GM10248 (cell line): ENCODE results near the gene KIF3C.
"Not testable (repeated sequence)": the region's sequence is repeated elsewhere in the genome, so short reads cannot be mapped to it uniquely, and the experiment has no call there.

ENCODE experiments used
- CTCF ChIA-PET: fragments of 300-600 bp; sonication (Branson Sonifier 250); formaldehyde crosslinking; extraction: SDS; loops from one replicate; lab custom pipeline; 2021; ENCODE audit warnings: antibody characterized with exemption; lab: Yijun Ruan, JAX
- POLR2A ChIA-PET: fragments of 350-650 bp; sonication (Branson Sonifier 250); formaldehyde crosslinking; extraction: SDS; loops from one replicate; lab custom pipeline; 2020; ENCODE audit warnings: antibody characterized with exemption; lab: Yijun Ruan, JAX
- DNase-seq: peaks from one replicate; pipeline ENCODE4 v3.0.0; 2012; ENCODE audit errors: extremely low spot score
- TF ChIP-seq, protein P1 (sequence below): IDR thresholded peaks from 2 replicates; pipeline ENCODE4 v1.5.1; 2012; ENCODE audit warnings: mild to moderate bottlenecking, low read depth; ENCODE audit errors: extremely low read depth, missing control alignments, control extremely low read depth

Gene KIF3C

DNA sequence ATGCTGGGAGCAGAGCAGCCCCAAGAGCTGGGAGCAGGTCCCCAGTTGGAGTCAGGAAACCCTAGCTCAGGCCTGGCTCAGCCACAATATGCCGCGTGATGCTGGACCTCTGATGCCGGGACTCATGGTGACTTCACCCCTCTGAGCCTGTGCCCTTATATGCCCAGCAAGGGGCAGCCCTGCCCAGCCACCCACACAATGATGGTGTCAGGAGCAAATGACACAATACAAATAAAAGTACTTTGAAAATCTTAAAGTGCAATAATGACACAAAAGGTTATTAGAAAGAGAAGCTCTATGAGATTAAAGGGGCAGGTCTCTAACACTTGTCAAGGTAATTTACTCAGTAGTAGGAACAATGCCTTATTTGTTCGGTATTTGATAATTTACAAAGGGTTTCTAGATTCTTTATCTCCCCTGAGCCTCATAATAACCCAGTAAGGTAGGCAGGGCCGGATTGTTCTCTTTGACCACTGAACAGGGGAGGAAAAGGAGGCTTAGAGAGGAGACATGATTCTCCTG lies 18.3 kb upstream of the KIF3C start:
- ChIA-PET POLR2A (interaction anchor here (0.6 to 0.7 kb wide), 2 partner anchors 8 to 18 kb away, joined by 3 to 11 read pairs; partner anchors contain the start of gene KIF3C), CTCF (interaction anchor here (1.2 to 2.4 kb wide), 7 partner anchors 9 to 144 kb away, joined by 3 to 7 read pairs (median 4); no protein-coding TSS in a partner anchor)
- no peak for DNase-seq
- TF ChIP-seq, protein P1, sequence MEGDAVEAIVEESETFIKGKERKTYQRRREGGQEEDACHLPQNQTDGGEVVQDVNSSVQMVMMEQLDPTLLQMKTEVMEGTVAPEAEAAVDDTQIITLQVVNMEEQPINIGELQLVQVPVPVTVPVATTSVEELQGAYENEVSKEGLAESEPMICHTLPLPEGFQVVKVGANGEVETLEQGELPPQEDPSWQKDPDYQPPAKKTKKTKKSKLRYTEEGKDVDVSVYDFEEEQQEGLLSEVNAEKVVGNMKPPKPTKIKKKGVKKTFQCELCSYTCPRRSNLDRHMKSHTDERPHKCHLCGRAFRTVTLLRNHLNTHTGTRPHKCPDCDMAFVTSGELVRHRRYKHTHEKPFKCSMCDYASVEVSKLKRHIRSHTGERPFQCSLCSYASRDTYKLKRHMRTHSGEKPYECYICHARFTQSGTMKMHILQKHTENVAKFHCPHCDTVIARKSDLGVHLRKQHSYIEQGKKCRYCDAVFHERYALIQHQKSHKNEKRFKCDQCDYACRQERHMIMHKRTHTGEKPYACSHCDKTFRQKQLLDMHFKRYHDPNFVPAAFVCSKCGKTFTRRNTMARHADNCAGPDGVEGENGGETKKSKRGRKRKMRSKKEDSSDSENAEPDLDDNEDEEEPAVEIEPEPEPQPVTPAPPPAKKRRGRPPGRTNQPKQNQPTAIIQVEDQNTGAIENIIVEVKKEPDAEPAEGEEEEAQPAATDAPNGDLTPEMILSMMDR = no peak

DNA sequence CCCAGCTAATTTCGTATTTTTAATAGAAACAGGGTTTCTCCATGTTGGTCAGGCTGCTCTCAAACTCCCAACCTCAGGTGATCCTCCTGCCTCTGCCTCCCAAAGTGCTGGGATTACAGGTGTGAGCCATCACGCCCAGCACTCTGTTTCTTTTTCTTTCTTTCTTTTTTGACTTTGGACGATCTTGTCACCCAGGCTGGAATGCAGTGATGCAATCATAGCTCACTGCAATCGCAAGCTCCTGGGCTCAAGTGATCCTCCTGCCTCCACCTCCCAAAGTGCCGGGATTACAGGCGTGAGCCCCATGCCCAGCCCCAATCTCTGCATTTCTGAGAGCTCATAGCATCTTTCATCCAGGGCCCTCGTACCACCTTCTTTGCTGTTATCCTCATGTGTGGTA lies 17.1 kb upstream of the KIF3C start:
- CTCF ChIA-PET = interaction anchor here (1.0 to 2.4 kb wide), 6 partner anchors 8 to 145 kb away, joined by 3 to 7 read pairs (median 4); partner anchors contain the start of gene RAB10
- POLR2A ChIA-PET, DNase-seq: not testable (repeated sequence)

DNA sequence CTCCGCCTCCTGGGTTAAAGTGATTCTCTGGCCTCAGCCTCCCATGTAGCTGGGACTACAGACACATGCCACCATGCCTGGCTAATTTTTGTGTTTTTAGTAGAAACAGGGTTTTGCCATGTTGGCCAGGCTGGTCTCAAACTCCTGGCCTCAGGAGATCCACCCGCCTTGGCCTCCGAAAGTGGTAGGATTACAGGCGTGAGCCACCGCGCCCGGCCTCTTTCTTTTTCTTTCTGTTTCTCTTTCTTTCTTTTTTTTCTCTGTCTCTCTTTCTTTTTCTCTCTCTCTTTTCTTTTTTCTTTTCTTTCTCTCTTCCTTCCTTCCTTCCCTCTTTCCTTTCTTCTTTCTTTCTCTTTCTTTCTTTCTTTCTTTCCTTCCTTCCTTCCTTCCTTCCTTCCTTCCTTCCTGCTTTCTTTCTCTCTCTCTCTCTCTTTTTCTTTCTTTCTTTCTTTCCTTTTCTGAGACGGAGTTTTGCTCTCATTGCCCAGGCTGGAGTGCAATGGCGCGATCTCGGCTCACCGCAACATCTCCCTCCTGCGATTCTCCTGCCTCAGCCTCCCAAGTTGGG lies 16.6 kb upstream of the KIF3C start:
- CTCF ChIA-PET = interaction anchor here (1.0 to 2.4 kb wide), 5 partner anchors 7 to 145 kb away, joined by 3 to 7 read pairs (median 4); partner anchors contain the start of gene RAB10
- DNase-seq, POLR2A ChIA-PET: not testable (repeated sequence)

DNA sequence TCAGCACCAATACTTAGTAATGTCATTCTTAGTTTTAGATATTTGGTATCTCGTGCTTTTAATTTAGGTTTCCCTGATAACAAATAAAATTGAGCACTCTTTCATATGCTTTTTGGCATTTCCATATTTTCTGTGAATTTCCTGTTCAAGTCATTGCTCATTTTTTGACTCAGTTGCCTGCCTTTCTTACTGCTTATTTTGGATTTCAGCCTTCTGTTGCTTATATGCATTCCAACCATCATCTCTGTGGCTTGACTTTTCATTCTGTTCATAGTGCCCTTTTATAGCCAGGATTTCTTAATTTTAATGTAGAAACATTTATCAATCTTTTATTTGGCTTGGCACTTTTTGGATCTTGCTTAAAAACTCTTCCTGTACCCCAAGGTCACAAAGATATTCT lies 14.5 kb upstream of the KIF3C start:
- TF ChIP-seq, protein P1 = no peak
- POLR2A ChIA-PET = no interaction called here
- no peak for DNase-seq

DNA sequence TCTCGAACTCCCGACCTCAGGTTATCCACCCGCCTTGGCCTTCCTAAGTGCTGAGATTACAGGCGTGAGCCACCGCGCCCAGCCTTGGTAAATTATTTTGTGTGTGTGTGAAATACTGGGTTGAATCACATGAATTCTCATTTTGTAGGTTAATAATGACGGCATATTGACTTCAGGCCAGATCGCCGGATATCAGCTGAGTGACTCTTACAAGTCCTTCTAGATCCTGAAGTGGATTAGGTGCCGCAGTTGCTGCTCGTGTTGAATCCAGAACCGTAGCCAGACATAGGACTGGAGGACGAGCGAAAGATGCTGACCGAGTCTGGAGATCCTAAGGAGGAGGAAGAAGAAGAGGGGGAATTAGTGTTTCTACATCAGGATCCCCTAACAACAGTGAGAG lies 12.2 kb upstream of the KIF3C start:
- TF ChIP-seq, protein P1 = no peak
- no peak for DNase-seq
- ChIA-PET CTCF (interaction anchor here (1.2 to 2.1 kb wide), 2 partner anchors 31 to 151 kb away, joined by 3 to 7 read pairs; no protein-coding TSS in a partner anchor), POLR2A (no interaction called here)

More for the DNA sequence above, 14.5 kb upstream of the KIF3C start:
- CTCF ChIA-PET = no interaction called here

DNA sequence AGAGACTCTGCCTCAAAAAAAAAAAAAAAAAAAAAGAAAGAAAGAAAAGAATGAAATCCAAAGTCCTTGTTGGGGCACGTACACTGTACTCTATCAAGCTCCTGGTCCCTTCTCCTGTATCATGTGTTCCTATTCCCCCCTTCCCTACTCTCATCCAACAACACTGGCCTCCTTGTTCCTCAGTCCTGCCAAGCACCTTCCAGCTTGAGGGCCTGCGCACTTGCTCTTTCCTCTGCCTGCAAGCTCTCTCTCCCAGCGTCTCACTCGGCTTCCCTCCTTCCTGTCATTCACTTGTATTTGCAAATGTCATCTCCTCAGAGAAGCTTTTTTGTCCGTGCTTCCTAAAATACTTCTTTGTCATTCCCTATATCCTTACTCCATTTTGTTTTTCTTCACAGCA lies 10.8 kb upstream of the KIF3C start:
- TF ChIP-seq, protein P1 = no peak
- POLR2A ChIA-PET = interaction anchor here (0.6 kb wide), 1 partner anchor 816 kb away, joined by 4 read pairs; no protein-coding TSS in a partner anchor
- DNase-seq = no peak
- CTCF ChIA-PET = interaction anchor here (1.0 to 6.9 kb wide), 4 partner anchors 11 to 154 kb away, joined by 3 to 69 read pairs (median 11); no protein-coding TSS in a partner anchor

DNA sequence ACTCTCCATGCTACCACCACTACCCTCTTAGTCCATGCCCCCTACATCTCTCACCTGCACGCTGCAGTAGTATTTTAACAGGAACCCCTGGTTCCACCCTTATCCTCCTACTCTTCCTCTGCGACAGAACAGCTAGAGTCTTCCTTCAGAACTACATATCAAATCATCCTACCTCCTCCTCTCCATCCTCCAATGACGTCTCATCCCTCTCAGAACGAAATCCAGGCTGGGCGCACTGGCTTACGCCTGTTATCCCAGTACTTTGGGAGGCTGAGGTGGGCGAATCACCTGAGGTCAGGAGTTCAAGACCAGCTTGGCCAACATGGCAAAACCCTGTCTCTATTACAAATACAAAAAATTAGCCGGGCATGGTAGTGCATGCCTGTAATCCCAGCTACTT lies 10.3 kb upstream of the KIF3C start:
- no peak for DNase-seq
- POLR2A ChIA-PET = no interaction called here
- CTCF ChIA-PET = interaction anchor here (1.0 to 6.9 kb wide), 7 partner anchors 12 to 188 kb away, joined by 3 to 69 read pairs (median 5); no protein-coding TSS in a partner anchor
- TF ChIP-seq, protein P1 = no peak
